Measurements from ENCODE around the gene STX4.

Gene STX4

GRCh38 chr16:31085411-31085810 lies 52.1 kb downstream of the STX4 start:
- no peak for DNase-seq

GRCh38 chr16:31085873-31086628 lies 52.7 kb downstream of the STX4 start:
- no peak for DNase-seq

- no peak for DNase-seq
Measured at GRCh38 chr16:31086629-31086906, 53.2 kb downstream of the STX4 start.

- DNase-seq: no peak
Measured at GRCh38 chr16:31087481-31087880, 54.1 kb downstream of the STX4 start.

- no peak for DNase-seq
Measured at GRCh38 chr16:31087971-31088370, 54.6 kb downstream of the STX4 start.

GRCh38 chr16:31088459-31089183 lies 55.3 kb downstream of the STX4 start, which contains the start of gene PRSS53:
Gene PRSS53 (minus strand): TSS chr16:31088943. CDS start chr16:31088809, 134 bp downstream.
- no peak for DNase-seq

GRCh38 chr16:31089199-31089598 lies 55.8 kb downstream of the STX4 start:
- DNase-seq: no peak
